SK-N-SH treated with all-trans-retinoic acid at 6 μM for 48 hours (cell line): ENCODE data around the gene CTSG.
"Not testable (repeated sequence)": the region's sequence is repeated elsewhere in the genome, so short reads cannot be mapped to it uniquely, and the experiment has no call there.

Experiments
- ATAC-seq: fragments of 200-7000 bp; cut with Tn5 transposase; 3 replicates; pipeline ENCODE4 v1.9.1; 2020; ENCODE audit warnings: mild to moderate bottlenecking, moderate library complexity
- ARNTL ChIP-seq: fragments of 450-650 bp; formaldehyde crosslinking; IDR thresholded peaks from 2 replicates; pipeline ENCODE4 v1.5.0; 2020; ENCODE audit warnings: low read depth, mild to moderate bottlenecking, moderate library complexity, borderline replicate concordance
- BACH2 ChIP-seq: fragments of 250-450 bp; sonication (Bioruptor Pico); IDR thresholded peaks from 2 replicates; pipeline ENCODE4 v1.9.0; 2021; ENCODE audit warnings: mild to moderate bottlenecking, borderline replicate concordance
- CSDC2 ChIP-seq: fragments of 250-450 bp; sonication (Bioruptor Pico); IDR thresholded peaks from 2 replicates; pipeline ENCODE4 v1.5.0; 2020; ENCODE audit warnings: mild to moderate bottlenecking, moderate library complexity
- ESRRG ChIP-seq: fragments of 250-450 bp; sonication (Bioruptor Pico); IDR thresholded peaks from 2 replicates; pipeline ENCODE4 v1.6.1; 2021; ENCODE audit warnings: mild to moderate bottlenecking
- GLIS3 ChIP-seq: fragments of 250-450 bp; sonication (Bioruptor Pico); IDR thresholded peaks from 2 replicates; pipeline ENCODE4 v1.5.0; 2020; ENCODE audit warnings: mild to moderate bottlenecking, moderate library complexity
- OSR1 ChIP-seq: fragments of 250-450 bp; sonication (Bioruptor Pico); IDR thresholded peaks from 2 replicates; pipeline ENCODE4 v1.8.0; 2022; ENCODE audit warnings: moderate library complexity, mild to moderate bottlenecking, inconsistent platforms
- PPARA ChIP-seq: fragments of 250-450 bp; sonication (Bioruptor Pico); IDR thresholded peaks from 2 replicates; pipeline ENCODE4 v1.5.0; 2020; ENCODE audit warnings: mild to moderate bottlenecking, borderline replicate concordance
- RARB ChIP-seq: fragments of 250-450 bp; sonication (Bioruptor Pico); IDR thresholded peaks from 2 replicates; pipeline ENCODE4 v1.8.0; 2021; ENCODE audit warnings: mild to moderate bottlenecking, moderate library complexity
- SNAI2 ChIP-seq: fragments of 250-450 bp; sonication (Bioruptor Pico); IDR thresholded peaks from 2 replicates; pipeline ENCODE4 v1.5.0; 2020; ENCODE audit warnings: mild to moderate bottlenecking, moderate library complexity
- TCF4 ChIP-seq: fragments of 250-450 bp; sonication (Bioruptor Pico); IDR thresholded peaks from 2 replicates; pipeline ENCODE4 v1.8.0; 2021; ENCODE audit warnings: mild to moderate bottlenecking, moderate library complexity, borderline replicate concordance
- TOX ChIP-seq: fragments of 250-450 bp; sonication (Bioruptor Pico); IDR thresholded peaks from 2 replicates; pipeline ENCODE4 v1.8.0; 2021; ENCODE audit warnings: mild to moderate bottlenecking, moderate library complexity, borderline replicate concordance
- ZFP3 ChIP-seq: fragments of 250-450 bp; sonication (Bioruptor Pico); IDR thresholded peaks from 2 replicates; pipeline ENCODE4 v1.5.0; 2020; ENCODE audit warnings: mild to moderate bottlenecking, moderate library complexity
- ZFP30 ChIP-seq: fragments of 450-650 bp; formaldehyde crosslinking; IDR thresholded peaks from 2 replicates; pipeline ENCODE4 v1.5.0; 2022; ENCODE audit warnings: mild to moderate bottlenecking, moderate library complexity
- ZNF565 ChIP-seq: fragments of 450-650 bp; formaldehyde crosslinking; conservative IDR thresholded peaks from 2 replicates; pipeline ENCODE4 v1.5.0; 2020; ENCODE audit warnings: low read depth, mild to moderate bottlenecking, moderate library complexity
- ZNF70 ChIP-seq: fragments of 450-650 bp; formaldehyde crosslinking; IDR thresholded peaks from 2 replicates; pipeline ENCODE4 v1.5.0; 2020; ENCODE audit warnings: mild to moderate bottlenecking, moderate library complexity
- ZNF8 ChIP-seq: fragments of 450-650 bp; formaldehyde crosslinking; IDR thresholded peaks from 2 replicates; pipeline ENCODE4 v1.5.0; 2020; ENCODE audit warnings: mild to moderate bottlenecking, moderate library complexity
- TF ChIP-seq, protein P1 (sequence below): fragments of 250-450 bp; sonication (Bioruptor Pico); IDR thresholded peaks from 2 replicates; pipeline ENCODE4 v1.8.0; 2020; ENCODE audit warnings: mild to moderate bottlenecking, moderate library complexity, borderline replicate concordance
- TF ChIP-seq, protein P2 (sequence below): fragments of 250-450 bp; sonication (Bioruptor Pico); IDR thresholded peaks from 2 replicates; pipeline ENCODE4 v1.5.1; 2020; ENCODE audit warnings: low read depth, mild to moderate bottlenecking, moderate library complexity
- TF ChIP-seq, protein P3 (sequence below): fragments of 250-450 bp; sonication (Bioruptor Pico); IDR thresholded peaks from 2 replicates; pipeline ENCODE4 v1.5.1; 2021; ENCODE audit warnings: mild to moderate bottlenecking, moderate library complexity
- TF ChIP-seq, protein P4 (sequence below): fragments of 250-450 bp; sonication (Bioruptor Pico); IDR thresholded peaks from 2 replicates; pipeline ENCODE4 v1.5.0; 2020; ENCODE audit warnings: mild to moderate bottlenecking, moderate library complexity
- TF ChIP-seq, protein P5 (sequence below): fragments of 250-450 bp; sonication (Bioruptor Pico); IDR thresholded peaks from 2 replicates; pipeline ENCODE4 v1.8.0; 2021; ENCODE audit warnings: low read depth, mild to moderate bottlenecking, moderate library complexity, borderline replicate concordance

Gene CTSG

DNA sequence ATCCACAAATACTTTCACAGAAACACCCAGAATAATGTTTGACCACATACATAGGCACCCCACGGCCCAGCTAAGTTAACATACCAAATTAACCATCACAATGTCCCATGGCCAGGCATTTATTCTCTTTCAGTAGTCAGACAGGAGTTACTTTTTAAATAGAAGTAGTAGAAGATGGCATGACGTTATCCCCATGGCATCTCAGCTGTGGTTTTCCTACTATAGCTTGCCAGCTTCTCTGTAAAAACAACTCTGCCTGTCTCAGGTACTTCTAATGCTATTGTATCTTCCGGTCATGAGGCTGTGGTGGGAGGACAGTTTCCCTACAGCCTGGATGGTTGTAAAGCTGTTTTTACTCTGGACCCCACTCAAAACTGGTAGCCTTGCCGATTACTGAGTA lies 19.3 kb downstream of the CTSG start:
- TF ChIP-seq RARB (CRISPR knock-in tag) (no peak), GLIS3 (no peak), ARNTL (no peak), TCF4 (CRISPR knock-in tag) (no peak), CSDC2 (CRISPR knock-in tag) (no peak), OSR1 (CRISPR knock-in tag) (no peak), ZFP3 (CRISPR knock-in tag) (no peak), ESRRG (CRISPR knock-in tag) (no peak), PPARA (no peak), ZNF70 (CRISPR knock-in tag) (no peak), SNAI2 (CRISPR knock-in tag) (no peak), ZNF565 (CRISPR knock-in tag) (no peak), BACH2 (CRISPR knock-in tag) (no peak), ZFP30 (CRISPR knock-in tag) (no peak), TOX (no peak)
- TF ChIP-seq, protein P1, sequence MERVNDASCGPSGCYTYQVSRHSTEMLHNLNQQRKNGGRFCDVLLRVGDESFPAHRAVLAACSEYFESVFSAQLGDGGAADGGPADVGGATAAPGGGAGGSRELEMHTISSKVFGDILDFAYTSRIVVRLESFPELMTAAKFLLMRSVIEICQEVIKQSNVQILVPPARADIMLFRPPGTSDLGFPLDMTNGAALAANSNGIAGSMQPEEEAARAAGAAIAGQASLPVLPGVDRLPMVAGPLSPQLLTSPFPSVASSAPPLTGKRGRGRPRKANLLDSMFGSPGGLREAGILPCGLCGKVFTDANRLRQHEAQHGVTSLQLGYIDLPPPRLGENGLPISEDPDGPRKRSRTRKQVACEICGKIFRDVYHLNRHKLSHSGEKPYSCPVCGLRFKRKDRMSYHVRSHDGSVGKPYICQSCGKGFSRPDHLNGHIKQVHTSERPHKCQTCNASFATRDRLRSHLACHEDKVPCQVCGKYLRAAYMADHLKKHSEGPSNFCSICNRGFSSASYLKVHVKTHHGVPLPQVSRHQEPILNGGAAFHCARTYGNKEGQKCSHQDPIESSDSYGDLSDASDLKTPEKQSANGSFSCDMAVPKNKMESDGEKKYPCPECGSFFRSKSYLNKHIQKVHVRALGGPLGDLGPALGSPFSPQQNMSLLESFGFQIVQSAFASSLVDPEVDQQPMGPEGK, result no peak
- TF ChIP-seq, protein P2, sequence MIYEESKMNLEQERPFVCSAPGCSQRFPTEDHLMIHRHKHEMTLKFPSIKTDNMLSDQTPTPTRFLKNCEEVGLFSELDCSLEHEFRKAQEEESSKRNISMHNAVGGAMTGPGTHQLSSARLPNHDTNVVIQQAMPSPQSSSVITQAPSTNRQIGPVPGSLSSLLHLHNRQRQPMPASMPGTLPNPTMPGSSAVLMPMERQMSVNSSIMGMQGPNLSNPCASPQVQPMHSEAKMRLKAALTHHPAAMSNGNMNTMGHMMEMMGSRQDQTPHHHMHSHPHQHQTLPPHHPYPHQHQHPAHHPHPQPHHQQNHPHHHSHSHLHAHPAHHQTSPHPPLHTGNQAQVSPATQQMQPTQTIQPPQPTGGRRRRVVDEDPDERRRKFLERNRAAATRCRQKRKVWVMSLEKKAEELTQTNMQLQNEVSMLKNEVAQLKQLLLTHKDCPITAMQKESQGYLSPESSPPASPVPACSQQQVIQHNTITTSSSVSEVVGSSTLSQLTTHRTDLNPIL (CRISPR knock-in tag), result no peak
- TF ChIP-seq, protein P3, sequence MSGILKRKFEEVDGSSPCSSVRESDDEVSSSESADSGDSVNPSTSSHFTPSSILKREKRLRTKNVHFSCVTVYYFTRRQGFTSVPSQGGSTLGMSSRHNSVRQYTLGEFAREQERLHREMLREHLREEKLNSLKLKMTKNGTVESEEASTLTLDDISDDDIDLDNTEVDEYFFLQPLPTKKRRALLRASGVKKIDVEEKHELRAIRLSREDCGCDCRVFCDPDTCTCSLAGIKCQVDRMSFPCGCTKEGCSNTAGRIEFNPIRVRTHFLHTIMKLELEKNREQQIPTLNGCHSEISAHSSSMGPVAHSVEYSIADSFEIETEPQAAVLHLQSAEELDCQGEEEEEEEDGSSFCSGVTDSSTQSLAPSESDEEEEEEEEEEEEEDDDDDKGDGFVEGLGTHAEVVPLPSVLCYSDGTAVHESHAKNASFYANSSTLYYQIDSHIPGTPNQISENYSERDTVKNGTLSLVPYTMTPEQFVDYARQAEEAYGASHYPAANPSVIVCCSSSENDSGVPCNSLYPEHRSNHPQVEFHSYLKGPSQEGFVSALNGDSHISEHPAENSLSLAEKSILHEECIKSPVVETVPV, result no peak
- TF ChIP-seq, protein P4, sequence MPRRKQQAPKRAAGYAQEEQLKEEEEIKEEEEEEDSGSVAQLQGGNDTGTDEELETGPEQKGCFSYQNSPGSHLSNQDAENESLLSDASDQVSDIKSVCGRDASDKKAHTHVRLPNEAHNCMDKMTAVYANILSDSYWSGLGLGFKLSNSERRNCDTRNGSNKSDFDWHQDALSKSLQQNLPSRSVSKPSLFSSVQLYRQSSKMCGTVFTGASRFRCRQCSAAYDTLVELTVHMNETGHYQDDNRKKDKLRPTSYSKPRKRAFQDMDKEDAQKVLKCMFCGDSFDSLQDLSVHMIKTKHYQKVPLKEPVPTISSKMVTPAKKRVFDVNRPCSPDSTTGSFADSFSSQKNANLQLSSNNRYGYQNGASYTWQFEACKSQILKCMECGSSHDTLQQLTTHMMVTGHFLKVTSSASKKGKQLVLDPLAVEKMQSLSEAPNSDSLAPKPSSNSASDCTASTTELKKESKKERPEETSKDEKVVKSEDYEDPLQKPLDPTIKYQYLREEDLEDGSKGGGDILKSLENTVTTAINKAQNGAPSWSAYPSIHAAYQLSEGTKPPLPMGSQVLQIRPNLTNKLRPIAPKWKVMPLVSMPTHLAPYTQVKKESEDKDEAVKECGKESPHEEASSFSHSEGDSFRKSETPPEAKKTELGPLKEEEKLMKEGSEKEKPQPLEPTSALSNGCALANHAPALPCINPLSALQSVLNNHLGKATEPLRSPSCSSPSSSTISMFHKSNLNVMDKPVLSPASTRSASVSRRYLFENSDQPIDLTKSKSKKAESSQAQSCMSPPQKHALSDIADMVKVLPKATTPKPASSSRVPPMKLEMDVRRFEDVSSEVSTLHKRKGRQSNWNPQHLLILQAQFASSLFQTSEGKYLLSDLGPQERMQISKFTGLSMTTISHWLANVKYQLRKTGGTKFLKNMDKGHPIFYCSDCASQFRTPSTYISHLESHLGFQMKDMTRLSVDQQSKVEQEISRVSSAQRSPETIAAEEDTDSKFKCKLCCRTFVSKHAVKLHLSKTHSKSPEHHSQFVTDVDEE, result no peak
- TF ChIP-seq, protein P5, sequence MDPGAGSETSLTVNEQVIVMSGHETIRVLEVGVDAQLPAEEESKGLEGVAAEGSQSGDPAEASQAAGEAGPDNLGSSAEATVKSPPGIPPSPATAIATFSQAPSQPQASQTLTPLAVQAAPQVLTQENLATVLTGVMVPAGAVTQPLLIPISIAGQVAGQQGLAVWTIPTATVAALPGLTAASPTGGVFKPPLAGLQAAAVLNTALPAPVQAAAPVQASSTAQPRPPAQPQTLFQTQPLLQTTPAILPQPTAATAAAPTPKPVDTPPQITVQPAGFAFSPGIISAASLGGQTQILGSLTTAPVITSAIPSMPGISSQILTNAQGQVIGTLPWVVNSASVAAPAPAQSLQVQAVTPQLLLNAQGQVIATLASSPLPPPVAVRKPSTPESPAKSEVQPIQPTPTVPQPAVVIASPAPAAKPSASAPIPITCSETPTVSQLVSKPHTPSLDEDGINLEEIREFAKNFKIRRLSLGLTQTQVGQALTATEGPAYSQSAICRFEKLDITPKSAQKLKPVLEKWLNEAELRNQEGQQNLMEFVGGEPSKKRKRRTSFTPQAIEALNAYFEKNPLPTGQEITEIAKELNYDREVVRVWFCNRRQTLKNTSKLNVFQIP, result no peak
- no peak for ATAC-seq

DNA sequence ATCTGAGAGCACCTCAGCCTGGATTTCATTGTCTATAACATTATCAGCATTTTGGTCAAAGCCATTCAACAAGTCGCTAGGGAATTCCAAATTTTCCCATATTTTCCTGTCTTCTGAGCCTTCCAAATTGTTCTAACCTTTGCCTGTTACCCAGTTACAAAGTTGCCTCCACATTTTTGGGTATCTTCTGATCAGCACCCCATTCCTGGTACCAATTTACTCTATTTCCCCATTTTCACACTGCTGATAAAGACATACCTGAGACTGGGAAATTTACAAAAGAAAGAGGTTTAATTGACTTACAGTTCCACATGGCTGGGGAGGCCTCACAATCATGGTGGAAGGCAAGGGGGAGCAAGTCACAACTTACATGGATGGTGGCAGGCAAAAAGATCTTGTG lies 27.0 kb downstream of the CTSG start:
- not testable (repeated sequence) for ATAC-seq

DNA sequence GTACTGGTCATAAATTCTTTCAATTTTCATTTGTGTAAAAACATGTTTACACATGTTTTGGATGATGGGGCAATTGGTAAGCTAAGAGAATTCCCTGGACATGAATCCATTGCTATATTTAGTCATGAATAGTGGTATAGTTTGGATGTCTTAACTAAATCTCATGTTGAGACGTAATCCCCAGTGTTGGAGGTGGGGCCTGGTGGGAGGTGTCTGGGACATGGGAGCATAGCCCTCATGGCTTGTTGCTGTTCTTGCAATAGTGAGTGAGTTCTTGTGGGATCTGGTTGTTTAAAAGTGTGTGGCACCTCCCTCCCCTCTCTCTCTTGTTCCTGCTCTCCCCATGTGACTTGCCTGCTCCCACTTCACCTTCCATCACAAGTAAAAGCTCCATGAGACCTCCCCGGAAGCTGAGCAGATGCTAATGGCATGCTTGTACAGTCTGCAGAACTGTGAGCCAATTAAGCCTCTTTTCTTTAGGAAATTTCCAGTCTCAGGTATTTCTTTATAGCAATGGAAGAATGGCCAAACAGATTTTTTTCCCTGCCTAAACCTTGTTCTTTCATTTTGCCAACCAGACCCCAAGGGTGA lies 33.6 kb downstream of the CTSG start:
- no peak for ATAC-seq
- TF ChIP-seq, protein P4, result no peak
- TF ChIP-seq, protein P5, result no peak
- TF ChIP-seq PPARA (no peak), ZNF8 (CRISPR knock-in tag) (no peak), ZNF565 (CRISPR knock-in tag) (no peak)
- TF ChIP-seq, protein P1, result no peak
